KG1 (cell line): ENCODE results near the gene FFAR4.
A peak's percentile ranks its signal among the peaks of the same experiment; 100 is the strongest.

Source experiments
- DNase-seq: peaks from one replicate; lab custom pipeline; 2025; lab: John Stamatoyannopoulos, UW

FFAR4 gene

GRCh38 chr10:93572606-93573005, 6.1 kb downstream of the FFAR4 start:
- no peak for DNase-seq

- DNase-seq: peak; percentile 9
These were observed 6.8 kb downstream of the FFAR4 start for GRCh38 chr10:93573051-93573909.

GRCh38 chr10:93573924-93574323, 7.5 kb downstream of the FFAR4 start:
- no peak for DNase-seq

- no peak for DNase-seq
These were observed 10.4 kb downstream of the FFAR4 start for GRCh38 chr10:93576888-93577287.

- no peak for DNase-seq
These were observed 11.1 kb downstream of the FFAR4 start for GRCh38 chr10:93577565-93577964.

- DNase-seq: no peak
These were observed 12.6 kb downstream of the FFAR4 start for GRCh38 chr10:93579089-93579488.

GRCh38 chr10:93579985-93580711, 13.7 kb downstream of the FFAR4 start:
- DNase-seq: no peak

- no peak for DNase-seq
These were observed 14.4 kb downstream of the FFAR4 start for GRCh38 chr10:93580828-93581227.

GRCh38 chr10:93584445-93584844, 18.0 kb downstream of the FFAR4 start:
- DNase-seq: no peak

GRCh38 chr10:93589648-93590562, 23.4 kb downstream of the FFAR4 start:
- DNase-seq: no peak

GRCh38 chr10:93590638-93591037, 24.2 kb downstream of the FFAR4 start:
- DNase-seq: no peak

GRCh38 chr10:93591065-93591808, 24.8 kb downstream of the FFAR4 start:
- DNase-seq: no peak

- DNase-seq: no peak
These were observed 26.8 kb downstream of the FFAR4 start for GRCh38 chr10:93593254-93593653.

- DNase-seq: no peak
These were observed 27.3 kb downstream of the FFAR4 start for GRCh38 chr10:93593749-93594148.

GRCh38 chr10:93594518-93594917, 28.1 kb downstream of the FFAR4 start:
- DNase-seq: no peak

- no peak for DNase-seq
These were observed 29.1 kb downstream of the FFAR4 start for GRCh38 chr10:93595378-93596161.

GRCh38 chr10:93596539-93596938, 30.1 kb downstream of the FFAR4 start:
- DNase-seq: no peak

GRCh38 chr10:93597075-93597599, 30.7 kb downstream of the FFAR4 start:
- DNase-seq: no peak

- no peak for DNase-seq
These were observed 31.7 kb downstream of the FFAR4 start for GRCh38 chr10:93598157-93598556.

- DNase-seq: no peak
These were observed 32.9 kb downstream of the FFAR4 start for GRCh38 chr10:93599335-93599734.
